SIG-M5 treated with dmso at 0.1 percent for 504 hours (cell line): ENCODE measurements around the gene KIR2DL3.
"Not testable (repeated sequence)": the region's sequence is repeated elsewhere in the genome, so short reads cannot be mapped to it uniquely, and the experiment has no call there.

Source experiments
- DNase-seq: peaks from one replicate; lab custom pipeline; 2025; ENCODE audit not compliant: unreplicated experiment; lab: John Stamatoyannopoulos, UW

Gene KIR2DL3

GRCh38 chr19:54738306-54738705, at the start of gene KIR2DL3:
Gene KIR2DL3 (plus strand): TSS chr19:54738513. CDS start chr19:54738546, 33 bp downstream.
- DNase-seq: not testable (repeated sequence)

GRCh38 chr19:54691582-54692297, 46.6 kb upstream of the KIR2DL3 start:
- no peak for DNase-seq

GRCh38 chr19:54692298-54692615, 46.1 kb upstream of the KIR2DL3 start:
- DNase-seq: no peak

GRCh38 chr19:54694648-54695047, 43.7 kb upstream of the KIR2DL3 start:
- DNase-seq: no peak

- peak; percentile 22 for DNase-seq
These were observed 42.2 kb upstream of the KIR2DL3 start for GRCh38 chr19:54696117-54696548.

- no peak for DNase-seq
These were observed 41.5 kb upstream of the KIR2DL3 start for GRCh38 chr19:54696766-54697165.

GRCh38 chr19:54697716-54698115, 40.6 kb upstream of the KIR2DL3 start:
- DNase-seq: not testable (repeated sequence)

- no peak for DNase-seq
These were observed 33.4 kb upstream of the KIR2DL3 start for GRCh38 chr19:54704928-54705327.

GRCh38 chr19:54707962-54708361, 30.4 kb upstream of the KIR2DL3 start:
- no peak for DNase-seq

GRCh38 chr19:54708781-54709180, 29.5 kb upstream of the KIR2DL3 start:
- DNase-seq: no peak

GRCh38 chr19:54709212-54709948, 28.9 kb upstream of the KIR2DL3 start:
- DNase-seq: no peak

- not testable (repeated sequence) for DNase-seq
These were observed 28.4 kb upstream of the KIR2DL3 start for GRCh38 chr19:54709956-54710355.

GRCh38 chr19:54724142-54724541, 14.2 kb upstream of the KIR2DL3 start, which contains the start of gene KIR3DL3:
Gene KIR3DL3 (plus strand): TSS chr19:54724442. CDS start chr19:54724497, 55 bp downstream.
- no peak for DNase-seq

- DNase-seq: no peak
These were observed 13.7 kb upstream of the KIR2DL3 start for GRCh38 chr19:54724644-54725043.

- no peak for DNase-seq
These were observed 13.0 kb upstream of the KIR2DL3 start for GRCh38 chr19:54725321-54725720.

- no peak for DNase-seq
These were observed 10.8 kb upstream of the KIR2DL3 start for GRCh38 chr19:54727562-54727961.

GRCh38 chr19:54728167-54728566, 10.1 kb upstream of the KIR2DL3 start:
- no peak for DNase-seq

GRCh38 chr19:54729416-54730188, 8.7 kb upstream of the KIR2DL3 start:
- DNase-seq: no peak

GRCh38 chr19:54731191-54731590, 7.1 kb upstream of the KIR2DL3 start:
- DNase-seq: peak; percentile 25

- DNase-seq: no peak
These were observed 402 bp downstream of the KIR2DL3 start for GRCh38 chr19:54738715-54739114.
